GM19025 (cell line): ENCODE measurements around the gene DAGLB.
A peak's percentile ranks its signal among the peaks of the same experiment; 100 is the strongest.
"Not testable (repeated sequence)": the region's sequence is repeated elsewhere in the genome, so short reads cannot be mapped to it uniquely, and the experiment has no call there.

ENCODE experiments used
- ATAC-seq: cut with Tn5 transposase; IDR thresholded peaks from one replicate; pipeline ENCODE4 v1.9.1; 2021; ENCODE audit warnings: mild to moderate bottlenecking, low read depth, moderate library complexity; ENCODE audit not compliant: unreplicated experiment

The DAGLB gene

GRCh38 chr7:6461946-6462550 is 14.3 kb upstream of the DAGLB start:
- ATAC-seq, result no peak

DNA sequence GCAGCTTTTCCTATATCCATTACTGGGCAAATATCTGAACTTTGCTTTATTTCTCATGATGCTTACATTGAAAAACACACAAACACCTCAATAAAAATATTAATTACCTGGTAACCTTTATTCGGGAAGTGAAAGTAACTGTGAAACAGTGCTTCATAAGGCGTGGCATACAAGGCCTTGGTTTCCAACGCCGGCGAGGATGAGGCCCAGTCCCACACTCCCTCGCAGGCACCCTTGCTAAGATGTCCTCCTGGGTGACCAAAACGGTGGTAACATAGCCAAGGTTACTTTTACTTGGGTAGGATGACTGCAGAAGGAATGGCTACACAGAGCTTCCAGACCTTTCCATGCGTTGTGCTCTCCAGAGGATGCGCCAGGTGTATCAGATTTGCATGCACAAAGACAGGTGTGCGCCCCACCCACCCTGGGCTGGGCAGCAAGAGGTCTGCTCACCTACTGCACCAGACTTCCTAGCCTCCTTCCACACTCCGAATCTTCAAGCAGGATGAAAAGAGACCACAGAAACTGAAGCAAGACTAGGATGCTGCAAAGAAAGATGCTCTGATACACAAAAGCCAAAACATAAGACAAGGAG is 13.3 kb upstream of the DAGLB start:
- no peak for ATAC-seq

- no peak for ATAC-seq
These were observed 12.5 kb upstream of the DAGLB start for GRCh38 chr7:6460303-6460702.

DNA sequence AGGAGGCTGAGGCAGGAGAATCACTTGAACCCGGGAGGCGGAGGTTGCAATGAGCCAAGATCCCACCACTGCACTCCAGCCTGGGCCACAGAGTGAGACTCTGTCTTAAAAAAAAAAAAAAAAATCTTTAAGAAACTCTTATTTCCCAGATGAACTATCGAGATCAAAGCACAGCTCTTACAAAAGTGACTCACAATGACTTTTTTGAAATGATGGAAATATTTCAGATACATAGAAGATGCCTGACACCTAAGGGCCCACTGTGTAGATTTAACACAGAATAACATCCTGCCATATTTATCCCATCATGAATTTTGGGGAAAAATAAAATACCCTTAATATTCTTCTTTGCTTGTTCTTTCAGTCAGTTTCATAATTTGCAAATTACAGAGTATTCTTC is 10.9 kb upstream of the DAGLB start:
- not testable (repeated sequence) for ATAC-seq

- ATAC-seq, result no peak
These were observed 6.0 kb upstream of the DAGLB start for GRCh38 chr7:6453734-6454133.

GRCh38 chr7:6451224-6451705 is 3.5 kb upstream of the DAGLB start:
- no peak for ATAC-seq

DNA sequence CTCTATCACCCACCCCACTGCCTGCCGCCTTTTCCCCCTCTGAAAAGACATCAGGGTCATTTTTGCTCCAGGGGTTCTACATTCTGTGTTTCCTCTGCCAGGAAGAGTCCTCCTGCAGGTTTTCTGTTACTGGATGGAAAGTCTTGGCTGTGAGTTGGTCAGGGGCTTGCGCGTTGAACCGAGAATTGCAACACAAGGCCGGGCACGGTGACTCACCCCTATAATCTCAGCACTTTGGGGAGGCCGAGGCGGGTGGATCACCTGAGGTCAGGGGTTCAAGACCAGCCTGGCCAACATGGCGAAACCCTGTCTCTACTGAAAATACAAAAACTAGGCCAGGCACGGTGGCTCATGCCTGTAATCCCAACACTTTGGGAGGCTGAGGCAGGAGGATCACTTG is 2.8 kb upstream of the DAGLB start:
- ATAC-seq, result not testable (repeated sequence)

DNA sequence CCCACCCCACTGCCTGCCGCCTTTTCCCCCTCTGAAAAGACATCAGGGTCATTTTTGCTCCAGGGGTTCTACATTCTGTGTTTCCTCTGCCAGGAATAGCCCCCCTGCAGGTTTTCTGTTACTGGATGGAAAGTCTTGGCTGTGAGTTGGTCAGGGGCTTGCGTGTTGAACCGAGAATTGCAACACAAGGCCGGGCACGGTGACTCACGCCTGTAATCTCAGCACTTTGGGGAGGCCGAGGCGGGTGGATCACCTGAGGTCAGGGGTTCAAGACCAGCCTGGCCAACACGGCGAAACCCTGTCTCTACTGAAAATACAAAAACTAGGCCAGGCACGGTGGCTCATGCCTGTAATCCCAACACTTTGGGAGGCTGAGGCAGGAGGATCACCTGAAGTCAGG is 2.1 kb upstream of the DAGLB start:
- not testable (repeated sequence) for ATAC-seq

- ATAC-seq, result no peak
These were observed 1.3 kb upstream of the DAGLB start for GRCh38 chr7:6448943-6449543.

DNA sequence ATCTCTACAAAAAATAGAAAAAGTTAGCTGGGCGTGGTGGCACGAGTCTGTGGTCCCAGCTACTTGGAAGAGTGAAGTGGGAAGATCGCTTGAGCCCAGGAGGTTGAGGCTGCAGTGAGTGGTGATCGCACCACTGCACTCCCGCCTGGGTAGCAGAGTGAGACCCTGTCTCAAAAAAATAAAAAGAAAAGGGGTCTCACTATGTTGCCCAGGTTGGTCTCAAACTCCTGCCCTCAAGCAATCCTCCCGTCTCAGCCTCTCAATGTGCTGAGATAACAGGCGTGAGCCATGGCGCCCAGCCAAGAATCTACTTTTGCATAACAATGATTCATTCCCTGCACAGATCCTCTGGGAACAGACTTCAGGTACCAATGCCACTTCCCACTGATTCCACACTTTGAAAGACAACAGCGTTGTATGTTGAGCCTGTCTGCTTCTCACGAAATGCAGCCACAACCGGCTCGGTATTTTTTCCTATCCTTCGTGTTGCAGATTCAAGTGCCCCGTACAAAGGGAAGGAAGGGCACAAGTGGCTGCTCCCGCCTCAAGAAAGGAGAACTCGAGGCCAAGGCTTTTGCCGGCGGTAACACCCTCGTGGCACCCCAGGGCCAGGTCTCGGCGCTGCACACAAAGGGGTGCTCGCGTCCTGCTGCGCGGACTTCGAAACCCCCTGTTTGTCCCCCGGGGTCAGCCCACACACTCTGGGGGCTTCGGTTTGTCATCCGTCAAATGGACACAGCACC is 745 bp downstream of the DAGLB start:
- ATAC-seq, result peak; percentile 20

DNA sequence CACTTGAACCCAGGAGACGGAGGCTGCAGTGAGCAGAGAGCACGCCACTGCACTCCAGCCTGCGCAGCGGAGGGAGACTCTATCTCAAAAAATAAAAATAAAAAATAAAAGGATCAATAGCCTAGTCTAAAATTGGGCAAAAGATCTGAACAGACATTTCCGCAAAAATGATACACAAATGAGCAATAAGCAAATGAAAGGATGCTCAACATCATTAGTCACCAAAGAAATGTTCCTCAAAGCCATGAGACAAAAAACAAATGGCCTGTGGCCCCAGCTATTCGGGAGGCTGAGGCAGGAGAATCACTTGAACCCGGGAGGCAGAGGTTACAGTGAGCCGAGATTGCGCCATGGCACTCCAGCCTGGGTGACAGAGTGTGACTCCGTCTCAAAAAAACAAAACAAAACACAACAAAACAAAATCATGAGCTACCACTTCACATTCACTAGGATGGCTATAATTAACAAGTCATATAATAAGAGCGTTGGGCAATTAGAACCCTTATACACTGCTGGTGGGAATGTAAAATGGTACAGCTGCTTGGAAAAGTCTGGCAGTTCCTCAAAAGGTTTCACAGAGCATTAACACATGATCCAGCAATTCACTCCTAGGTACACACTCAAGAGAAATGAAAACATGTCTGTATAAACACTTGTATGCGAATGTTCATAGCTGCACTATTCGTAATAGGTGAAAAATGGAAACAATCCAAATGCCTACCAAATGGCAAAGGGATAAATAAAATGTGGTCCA is 3.1 kb downstream of the DAGLB start:
- no peak for ATAC-seq

GRCh38 chr7:6443372-6443941 is 4.3 kb downstream of the DAGLB start:
- ATAC-seq, result no peak

- no peak for ATAC-seq
These were observed 5.6 kb downstream of the DAGLB start for GRCh38 chr7:6442114-6442513.

- ATAC-seq, result no peak
These were observed 7.4 kb downstream of the DAGLB start for GRCh38 chr7:6440381-6440780.

GRCh38 chr7:6438427-6438826 is 9.3 kb downstream of the DAGLB start:
- no peak for ATAC-seq

- ATAC-seq, result no peak
These were observed 10.5 kb downstream of the DAGLB start for GRCh38 chr7:6437251-6437650.

GRCh38 chr7:6436385-6436685 is 11.4 kb downstream of the DAGLB start:
- ATAC-seq, result no peak

DNA sequence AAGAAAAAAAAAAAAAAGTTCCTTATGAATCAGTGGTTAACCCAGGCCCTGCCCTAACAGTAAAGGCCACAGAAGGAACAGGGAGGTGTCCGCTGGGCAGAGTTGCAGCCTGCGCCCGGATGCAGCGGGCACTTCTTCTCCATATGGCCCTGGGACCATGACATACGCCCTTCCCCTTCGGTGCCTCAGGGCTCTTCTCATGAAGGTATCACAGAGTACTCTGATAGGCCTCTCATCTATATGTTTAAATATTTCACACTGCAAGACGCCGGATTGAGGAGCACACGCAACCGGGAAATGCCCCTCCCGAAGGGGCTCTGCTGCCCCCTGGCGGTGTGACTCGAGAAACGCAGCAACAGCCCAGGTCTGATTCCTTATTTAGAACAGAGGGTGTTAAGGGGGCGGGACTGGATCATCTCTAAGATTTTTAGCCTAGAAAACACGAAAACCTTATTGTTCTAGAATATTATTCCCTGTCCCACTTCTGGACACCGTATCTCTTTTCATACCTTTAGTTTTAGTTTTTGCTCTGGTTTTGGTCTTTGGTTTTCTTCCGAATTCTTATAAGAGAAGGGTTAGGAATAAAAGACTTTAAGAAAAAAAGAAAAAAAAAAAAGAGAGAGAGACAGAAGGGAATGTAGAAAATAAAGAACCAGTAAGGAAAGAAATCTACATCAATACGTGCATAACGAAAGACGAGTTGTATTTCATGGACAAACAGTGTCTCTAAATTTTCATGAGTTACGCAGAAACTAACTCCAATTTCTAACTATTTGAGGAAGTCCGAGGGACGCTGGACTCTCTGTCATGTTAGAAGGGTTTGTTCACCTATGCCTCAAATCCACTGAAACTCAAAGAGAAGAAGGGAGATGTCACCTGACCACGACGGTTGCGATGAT is 12.0 kb downstream of the DAGLB start:
- ATAC-seq, result peak; percentile 73

- no peak for ATAC-seq
These were observed 13.8 kb downstream of the DAGLB start for GRCh38 chr7:6433784-6434615.
